Mesangial cell (primary cell): ENCODE measurements around the gene PPP2R5B. TPM values are rescaled to one million over a fixed set of nuclear protein-coding genes. Genes with fewer than 3 reads are reported as not detected.

Experiments
- total RNA-seq: library from RNA; depleted of rRNA; stranded (reverse); fragments of >200 nt; gene quantifications from 2 replicates; pipeline ENCODE4 v1.2.3, GENCODE V29; 2015

PPP2R5B gene
- total RNA-seq = 14.3 and 24.8 TPM in 2 replicates

DNA sequence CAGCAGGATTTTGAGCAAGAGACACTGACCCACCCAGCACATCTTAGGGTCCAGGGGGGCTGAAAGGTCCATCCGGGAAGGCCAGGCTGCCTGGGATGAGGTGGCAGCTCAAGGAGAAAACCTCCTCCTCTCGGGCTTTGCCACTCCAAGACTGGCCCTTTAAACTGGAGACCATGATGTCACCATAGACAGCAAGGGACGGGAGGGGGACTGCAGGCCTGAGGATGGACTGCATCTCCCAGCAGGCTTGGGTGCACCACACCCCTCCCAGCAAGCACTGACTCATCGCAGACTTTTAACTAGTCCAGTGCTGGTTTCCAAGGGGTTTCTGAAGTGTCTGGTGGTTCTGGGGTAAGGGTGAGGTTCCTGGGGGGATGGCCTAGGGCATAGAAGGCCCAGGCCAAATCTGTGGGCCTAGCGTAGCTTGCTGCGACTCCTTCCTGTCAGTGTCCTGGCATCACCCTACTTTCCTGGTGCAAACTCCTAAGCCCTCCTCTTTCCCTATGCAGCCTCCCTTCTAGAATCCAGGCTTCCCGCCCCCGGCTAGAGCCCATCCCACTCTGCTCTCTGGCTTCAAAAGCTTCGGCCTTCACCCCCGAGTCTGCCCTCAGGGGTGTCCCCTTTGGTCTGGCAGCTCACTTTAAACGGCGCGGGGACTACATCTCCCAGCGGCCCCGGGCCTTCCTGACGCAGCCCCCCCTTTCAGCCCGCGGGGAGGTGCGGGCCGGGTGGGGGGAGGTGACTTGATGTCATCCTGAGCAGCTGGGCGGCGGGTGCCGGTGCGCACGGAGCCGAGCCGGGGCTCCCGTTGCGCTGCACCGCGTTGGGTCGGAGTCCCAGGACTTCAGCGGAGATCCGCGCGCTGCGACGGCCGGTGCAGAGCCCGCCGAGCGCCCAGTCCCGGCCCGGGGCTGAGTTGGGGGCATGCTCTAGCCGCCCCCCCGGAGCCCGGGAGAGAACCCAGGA, at the start of gene PPP2R5B:
Gene PPP2R5B, plus strand, starts transcription at position 746 of the 966 bp plus-strand sequence. CDS start 1,046 bp downstream, outside the sequence.

DNA sequence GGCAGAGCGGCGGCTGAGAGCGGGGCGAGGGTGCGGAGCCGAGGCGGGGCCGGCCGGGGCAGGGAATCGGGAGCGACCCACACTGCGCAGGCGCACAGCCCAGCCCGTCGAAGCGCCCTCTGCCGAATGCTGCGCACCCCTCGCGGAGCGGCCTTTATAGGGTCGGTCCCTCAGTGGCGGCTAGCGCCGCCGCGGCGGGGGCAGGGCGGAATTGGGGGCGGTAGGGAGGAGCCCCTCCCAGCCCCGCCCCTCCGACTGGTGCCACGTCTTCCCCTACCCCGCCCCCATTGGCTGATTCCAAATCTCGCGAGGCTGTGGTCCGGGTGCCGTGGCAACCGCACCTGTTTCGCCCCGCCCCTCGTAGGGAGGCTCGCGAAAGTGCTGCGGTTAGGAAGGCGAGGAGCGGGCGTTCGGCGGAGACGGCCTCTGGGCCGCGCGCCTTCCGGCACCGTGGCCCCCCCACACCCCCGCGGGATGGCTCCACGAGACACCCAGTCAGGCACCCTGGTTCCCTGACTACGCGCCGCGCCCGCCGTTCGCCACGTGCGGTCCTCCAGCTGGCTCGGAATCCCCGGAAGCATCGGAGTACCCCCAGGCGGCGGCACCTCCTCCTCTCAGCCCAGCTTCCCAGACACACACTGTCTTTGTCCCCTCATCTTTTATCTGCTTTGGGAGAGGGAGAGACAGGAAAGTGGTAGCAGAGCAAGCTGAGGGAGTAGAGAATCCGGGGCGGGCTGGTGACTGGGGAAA, 45.8 kb upstream of the PPP2R5B start, which contains the start of gene EHD1:
Gene EHD1, minus strand, starts transcription at position 128 of the 750 bp plus-strand sequence. CDS start 157 bp downstream, outside the sequence.

DNA sequence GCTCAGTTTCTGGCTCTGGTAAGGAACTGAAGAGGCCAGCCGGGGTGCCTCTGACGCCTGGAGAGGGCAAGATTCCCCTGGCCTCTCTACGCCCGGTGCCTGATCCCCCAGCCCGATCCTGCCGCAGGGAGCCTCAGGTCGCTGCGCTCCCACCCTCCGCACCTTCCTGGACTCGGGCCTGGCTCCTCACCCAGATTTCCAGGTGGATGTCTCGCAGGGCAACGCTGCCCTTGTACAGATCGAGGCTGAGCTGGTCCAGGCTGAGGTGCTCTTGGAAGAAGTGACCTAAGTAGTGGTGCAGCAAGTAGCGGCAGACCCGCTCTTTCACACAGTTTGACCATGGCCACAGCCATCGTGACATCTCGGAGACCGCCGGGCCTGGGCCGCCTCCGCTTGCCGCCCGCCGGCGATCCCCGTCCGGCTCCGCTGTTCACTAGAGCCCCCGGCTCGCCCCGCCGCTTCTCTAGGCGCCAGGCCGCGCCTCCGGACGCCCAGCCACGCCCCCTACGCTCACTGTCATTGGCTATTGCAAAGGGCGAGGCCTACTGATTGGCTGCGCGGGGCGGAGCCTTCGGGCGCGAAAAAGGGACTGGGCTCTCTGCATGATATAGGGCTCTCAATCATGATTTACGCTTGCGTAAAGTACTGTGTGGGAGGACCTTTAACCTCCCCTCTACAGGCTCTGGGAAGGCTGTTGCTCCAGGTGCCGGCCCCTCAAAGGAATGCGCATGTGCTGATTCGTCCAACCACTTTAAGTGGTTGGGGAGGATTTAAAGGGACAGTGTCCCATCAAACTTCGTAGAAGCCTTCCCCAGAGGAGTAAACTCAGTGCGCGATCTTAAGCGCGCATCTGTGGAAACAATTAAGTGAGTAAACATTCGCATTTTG, 7.5 kb upstream of the PPP2R5B start, which contains the start of gene ATG2A:
Gene ATG2A, minus strand, starts transcription at position 435 of the 888 bp plus-strand sequence. Its CDS starts 74 bp downstream, at position 361.

DNA sequence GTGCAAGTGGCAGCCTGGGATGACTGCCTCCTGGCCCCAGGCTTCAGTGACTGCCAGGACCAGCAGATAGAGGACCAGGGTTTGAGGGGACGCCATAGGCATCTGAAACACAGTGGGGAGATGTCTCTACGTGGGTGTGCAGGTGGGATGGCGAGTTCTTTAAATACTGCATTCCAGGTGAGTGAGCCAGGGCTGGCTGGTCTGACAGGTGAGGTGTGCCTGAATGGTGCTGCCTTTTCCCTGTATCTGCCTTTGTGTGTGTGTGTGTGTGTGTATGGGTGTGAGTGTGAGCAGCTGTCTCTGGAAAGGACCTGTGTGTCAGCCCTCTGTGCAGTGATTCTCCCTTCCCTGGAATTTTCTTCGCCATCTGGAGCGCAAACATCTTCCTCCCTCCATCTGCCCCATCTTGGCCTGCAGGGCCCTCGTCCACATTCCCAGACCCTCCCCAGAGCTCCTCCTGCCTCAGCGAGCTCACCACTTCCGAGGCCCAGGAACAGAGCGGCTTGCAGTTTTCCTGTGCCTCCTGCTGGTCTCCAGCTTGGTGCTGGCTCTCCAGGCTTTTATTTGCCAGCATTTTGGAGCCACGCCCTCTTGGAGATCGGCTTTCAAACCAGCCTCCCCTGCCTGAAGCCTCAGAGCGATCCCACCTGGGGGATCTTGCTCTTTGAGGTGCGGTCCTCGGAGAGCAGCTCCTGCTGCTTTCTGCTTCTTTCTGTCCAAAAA, 11.0 kb downstream of the PPP2R5B start, which contains the start of gene GPHA2:
Gene GPHA2, minus strand, starts transcription at position 535 of the 723 bp plus-strand sequence. Its CDS starts 433 bp downstream, at position 102.

GRCh38 chr11:64971421-64972233, 47.1 kb downstream of the PPP2R5B start, which contains the start of gene MAJIN:
MAJIN (minus strand) TSS chr11:64972108; CDS start chr11:64959405, 12,703 bp downstream.

Other genes starting within 250 kb of the PPP2R5B start
- not detected in 2 replicates for gene NRXN2, start 201.5 kb upstream of the PPP2R5B start, total RNA-seq
- 1.3 TPM in 1 of 2 replicates, not detected in the other for gene RASGRP2, start 180.5 kb upstream of the PPP2R5B start, total RNA-seq
- 0.16 and 2.3 TPM in 2 replicates for gene PYGM, start 164.7 kb upstream of the PPP2R5B start, total RNA-seq
- gene SF1, start 146.1 kb upstream of the PPP2R5B start, total RNA-seq = 160 and 190 TPM in 2 replicates
- 26.4 and 29.5 TPM in 2 replicates for gene MAP4K2, start 121.5 kb upstream of the PPP2R5B start, total RNA-seq
- gene MEN1, start 114.1 kb upstream of the PPP2R5B start, total RNA-seq = 34.2 and 34.9 TPM in 2 replicates
- 2.1 and 10.1 TPM in 2 replicates for gene CDC42BPG, start 80.0 kb upstream of the PPP2R5B start, total RNA-seq
- gene EHD1, start 46.1 kb upstream of the PPP2R5B start, total RNA-seq = 109 and 125 TPM in 2 replicates
- 27.2 and 29.9 TPM in 2 replicates for gene ATG2A, start 7.5 kb upstream of the PPP2R5B start, total RNA-seq
- not detected in 2 replicates for gene GPHA2, start 11.2 kb downstream of the PPP2R5B start, total RNA-seq
- gene MAJIN, start 47.4 kb downstream of the PPP2R5B start, total RNA-seq = not detected in 2 replicates
- 0.65 and 1.3 TPM in 2 replicates for gene BATF2, start 72.3 kb downstream of the PPP2R5B start, total RNA-seq
- gene ARL2, start 89.5 kb downstream of the PPP2R5B start, total RNA-seq = 183 and 212 TPM in 2 replicates
- 18.9 and 25.1 TPM in 2 replicates for gene SNX15, start 102.8 kb downstream of the PPP2R5B start, total RNA-seq
- 20.3 and 39.6 TPM in 2 replicates for gene SAC3D1, start 116.5 kb downstream of the PPP2R5B start, total RNA-seq
- 18.1 and 36.8 TPM in 2 replicates for gene NAALADL1, start 133.9 kb downstream of the PPP2R5B start, total RNA-seq
- gene CDCA5, start 159.4 kb downstream of the PPP2R5B start, total RNA-seq = 2.8 and 31.4 TPM in 2 replicates
- gene ZFPL1, start 159.5 kb downstream of the PPP2R5B start, total RNA-seq = 67.4 and 68.3 TPM in 2 replicates
- 162 and 269 TPM in 2 replicates for gene VPS51, start 171.5 kb downstream of the PPP2R5B start, total RNA-seq
- 33.1 and 114 TPM in 2 replicates for gene TM7SF2, start 187.2 kb downstream of the PPP2R5B start, total RNA-seq
- gene ZNHIT2, start 193.0 kb downstream of the PPP2R5B start, total RNA-seq = 20.2 and 20.5 TPM in 2 replicates
- gene FAU, start 197.4 kb downstream of the PPP2R5B start, total RNA-seq = 376 and 394 TPM in 2 replicates
- gene MRPL49, start 197.6 kb downstream of the PPP2R5B start, total RNA-seq = 56.3 and 84.7 TPM in 2 replicates
- gene SYVN1, start 209.8 kb downstream of the PPP2R5B start, total RNA-seq = 19.7 and 21.0 TPM in 2 replicates
- gene SPDYC, start 245.5 kb downstream of the PPP2R5B start, total RNA-seq = not detected in 2 replicates